ENCODE measurements around the gene CDKN1B.

Gene CDKN1B

GRCh38 chr12:12759234-12759915 is 42.2 kb downstream of the CDKN1B start:
- no peak for DNase-seq

- DNase-seq, result no peak
Observed at GRCh38 chr12:12764824-12765223, 47.7 kb downstream of the CDKN1B start.

- DNase-seq, result no peak
Observed at GRCh38 chr12:12770262-12770661, 53.1 kb downstream of the CDKN1B start.
